ENCODE results near the gene GMPS.
"Not testable (repeated sequence)": the region's sequence is repeated elsewhere in the genome, so short reads cannot be mapped to it uniquely, and the experiment has no call there.

GMPS gene

GRCh38 chr3:155872904-155873646 lies 2.6 kb downstream of the GMPS start:
- no peak for DNase-seq

DNA sequence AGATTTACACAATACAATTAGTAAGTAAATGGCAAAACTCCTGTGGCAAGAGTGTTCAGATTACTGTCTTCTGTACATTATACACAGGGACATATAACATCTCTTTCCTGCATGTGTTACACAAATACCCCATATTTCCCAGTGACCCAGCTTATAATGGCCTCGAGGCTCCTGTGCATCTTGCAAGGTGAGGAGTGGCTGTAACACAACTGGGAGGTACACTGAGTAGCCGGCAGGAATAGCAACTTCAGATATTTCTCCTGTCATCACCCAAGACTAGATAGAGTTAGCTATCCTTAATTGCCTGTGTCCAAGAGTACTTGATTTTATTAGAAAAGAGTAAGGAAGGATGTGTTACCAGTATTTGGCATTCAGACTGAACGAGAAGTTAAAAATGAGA lies 5.6 kb downstream of the GMPS start:
- DNase-seq = no peak

- DNase-seq = no peak
Measured at GRCh38 chr3:155876503-155876902, 6.1 kb downstream of the GMPS start.

- DNase-seq = no peak
Measured at GRCh38 chr3:155880286-155880685, 9.8 kb downstream of the GMPS start.

GRCh38 chr3:155884292-155884691 lies 13.8 kb downstream of the GMPS start:
- DNase-seq = no peak

- no peak for DNase-seq
Measured at GRCh38 chr3:155885292-155885691, 14.8 kb downstream of the GMPS start.

DNA sequence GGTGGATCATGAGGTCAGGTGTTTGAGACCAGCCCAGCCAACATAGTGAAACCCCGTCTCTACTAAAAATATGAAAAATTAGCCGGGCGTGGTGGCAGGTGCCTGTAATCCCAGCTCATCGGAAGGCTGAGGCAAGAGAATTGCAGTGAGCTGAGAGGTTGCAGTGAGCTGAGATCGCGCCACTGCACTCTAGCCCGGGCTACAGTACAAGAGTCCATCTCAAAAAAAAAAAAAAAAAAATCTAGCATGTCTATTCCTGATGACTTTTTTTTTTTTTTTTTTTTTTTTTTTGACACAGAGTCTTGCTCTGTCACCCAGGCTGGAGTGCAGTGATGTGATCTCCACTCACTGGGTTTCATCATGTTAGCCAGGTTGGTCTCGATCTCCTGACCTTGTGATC lies 15.9 kb downstream of the GMPS start:
- DNase-seq = not testable (repeated sequence)

GRCh38 chr3:155886915-155887314 lies 16.5 kb downstream of the GMPS start:
- DNase-seq = no peak

DNA sequence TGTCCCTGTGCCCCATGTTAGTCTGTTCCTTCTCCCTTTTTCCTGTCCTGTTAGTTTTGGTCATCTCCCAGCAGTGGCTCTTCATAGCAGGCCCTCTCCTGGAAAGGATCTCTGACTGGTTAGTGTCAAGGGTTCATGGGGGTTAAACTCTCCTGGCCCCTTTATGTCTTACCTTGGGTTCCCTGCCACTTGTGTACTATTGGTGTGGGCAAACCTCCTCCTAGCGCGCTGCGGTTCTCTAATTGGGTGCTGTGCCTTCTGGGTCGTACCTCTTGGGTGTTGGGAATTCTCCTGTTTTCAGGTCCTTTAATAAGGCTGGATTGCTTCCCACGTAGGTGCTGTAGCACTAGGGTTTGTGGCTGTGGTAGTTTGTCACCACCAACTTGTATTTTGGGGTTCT lies 18.8 kb downstream of the GMPS start:
- no peak for DNase-seq

GRCh38 chr3:155889952-155890351 lies 19.5 kb downstream of the GMPS start:
- DNase-seq = no peak

DNA sequence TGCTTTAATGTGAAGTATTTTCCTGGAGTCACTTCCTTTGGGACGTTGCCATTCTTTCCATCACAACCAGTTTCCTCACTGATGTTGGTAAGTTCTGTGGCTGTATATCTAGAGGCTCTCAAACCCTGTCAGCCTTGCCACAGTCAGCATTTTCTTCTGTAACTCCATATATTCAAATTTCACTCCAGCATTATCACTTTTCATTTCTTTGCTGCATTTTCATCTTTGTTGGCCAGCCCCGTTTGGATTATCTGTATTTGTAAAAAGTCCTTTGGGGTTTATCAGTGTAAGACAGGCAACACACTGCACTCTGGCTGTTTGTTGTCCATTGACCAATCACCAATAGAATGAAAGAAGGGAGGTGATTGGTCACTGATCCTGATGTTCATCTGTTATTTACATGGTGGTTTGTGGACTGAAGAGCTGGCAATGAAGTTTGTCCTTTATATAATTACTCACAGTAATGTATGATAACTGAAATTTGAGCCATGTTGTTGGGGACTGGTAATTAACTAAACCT lies 20.3 kb downstream of the GMPS start:
- no peak for DNase-seq

DNA sequence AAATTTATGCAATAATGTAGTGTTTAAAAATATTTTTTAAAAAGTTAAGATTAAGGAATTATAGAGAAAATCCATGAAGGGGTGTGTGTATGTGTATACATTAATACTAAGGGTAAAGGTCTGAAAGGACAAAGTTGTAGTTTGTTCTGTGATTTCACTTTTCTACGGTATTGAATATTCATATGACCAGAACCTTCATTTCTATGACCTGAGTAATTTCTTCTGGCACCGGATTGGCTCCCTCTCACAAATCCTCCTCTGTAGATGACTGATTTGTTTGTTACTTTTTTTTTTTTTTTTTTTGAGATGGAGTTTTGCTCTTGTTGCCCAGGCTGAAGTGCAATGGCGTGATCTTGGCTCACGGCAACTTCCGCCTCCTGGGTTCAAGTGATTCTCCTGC lies 20.9 kb downstream of the GMPS start:
- no peak for DNase-seq

DNA sequence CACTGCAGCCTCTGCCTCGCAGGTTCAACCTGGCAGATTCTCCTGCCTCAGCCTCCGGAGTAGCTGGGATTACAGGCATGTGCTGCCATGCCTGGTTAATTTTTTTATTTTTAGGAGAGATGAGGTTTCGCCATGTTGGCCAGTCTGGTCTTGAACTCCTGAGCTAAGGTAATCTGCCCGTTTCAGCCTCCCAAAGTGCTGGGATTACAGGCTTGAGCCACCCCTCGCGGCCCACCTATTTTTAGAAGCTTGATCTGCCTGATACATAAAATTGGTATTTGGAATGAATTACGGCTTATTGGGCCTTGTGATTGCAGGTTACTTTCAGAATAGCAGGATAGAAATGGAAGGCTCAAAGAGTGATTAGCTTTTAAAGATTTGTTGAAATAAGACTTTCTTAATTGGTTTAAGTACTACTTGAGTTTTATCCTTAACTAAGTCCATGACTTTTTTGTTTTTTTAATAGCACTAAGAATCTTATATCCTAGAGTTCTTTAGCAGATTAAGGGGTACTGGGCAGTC lies 25.0 kb downstream of the GMPS start:
- no peak for DNase-seq

DNA sequence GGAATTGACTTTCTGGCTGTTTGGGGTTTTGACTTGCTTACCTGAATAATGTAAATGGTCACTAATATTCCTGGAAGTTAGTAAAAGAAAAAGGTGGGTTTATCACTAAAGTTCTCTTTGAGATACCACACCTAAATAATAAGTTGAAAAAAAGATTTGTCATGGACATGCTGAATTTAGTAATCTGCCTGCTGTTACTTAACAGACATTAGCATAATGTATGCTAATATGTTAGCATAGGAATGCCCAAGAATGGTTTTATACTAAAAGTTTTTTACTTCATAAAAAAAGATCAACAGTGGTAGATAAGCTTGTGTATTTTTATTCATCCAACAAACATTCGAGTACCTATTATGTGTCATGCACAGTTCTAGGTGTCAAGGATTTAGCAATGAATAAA lies 36.5 kb downstream of the GMPS start:
- DNase-seq = no peak

DNA sequence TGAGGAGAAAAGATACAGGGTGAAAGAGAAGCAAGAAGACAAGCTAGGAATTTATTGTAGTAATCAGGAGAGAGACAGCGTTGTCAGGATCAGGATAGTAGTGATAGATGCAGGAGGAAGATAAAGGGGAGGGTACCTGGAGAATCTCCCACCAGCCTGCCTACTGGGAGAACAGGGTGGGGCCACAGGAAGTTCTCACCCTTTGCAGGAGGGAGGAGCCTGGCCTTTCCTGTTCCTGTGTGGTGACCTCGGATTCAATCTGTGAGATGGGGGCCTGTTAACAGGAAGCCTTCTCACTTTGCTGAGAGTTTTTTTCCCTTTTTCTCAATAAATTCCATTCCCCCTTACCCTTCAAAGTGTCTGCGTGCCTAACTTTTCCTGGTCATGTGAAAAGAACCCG lies 37.6 kb downstream of the GMPS start:
- DNase-seq = no peak

DNA sequence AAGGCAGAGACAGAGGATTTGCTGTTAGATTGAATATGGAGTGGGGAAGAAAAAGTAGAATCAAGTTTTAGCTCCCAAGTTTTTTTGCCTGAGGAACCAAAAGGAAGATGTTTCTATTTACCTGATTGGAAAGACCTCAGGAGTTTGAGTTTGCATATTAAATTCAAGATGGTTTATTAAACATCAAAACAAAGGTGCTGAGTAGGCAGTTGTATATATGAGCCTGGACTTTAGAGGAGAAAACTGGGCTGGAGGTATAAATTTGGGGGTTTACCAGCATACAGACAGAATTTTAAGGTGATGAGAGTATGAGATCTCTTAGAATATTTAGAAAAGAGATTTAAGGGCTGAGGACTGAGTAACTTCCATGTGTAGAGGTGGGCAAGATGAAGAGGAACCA lies 38.2 kb downstream of the GMPS start:
- no peak for DNase-seq

DNA sequence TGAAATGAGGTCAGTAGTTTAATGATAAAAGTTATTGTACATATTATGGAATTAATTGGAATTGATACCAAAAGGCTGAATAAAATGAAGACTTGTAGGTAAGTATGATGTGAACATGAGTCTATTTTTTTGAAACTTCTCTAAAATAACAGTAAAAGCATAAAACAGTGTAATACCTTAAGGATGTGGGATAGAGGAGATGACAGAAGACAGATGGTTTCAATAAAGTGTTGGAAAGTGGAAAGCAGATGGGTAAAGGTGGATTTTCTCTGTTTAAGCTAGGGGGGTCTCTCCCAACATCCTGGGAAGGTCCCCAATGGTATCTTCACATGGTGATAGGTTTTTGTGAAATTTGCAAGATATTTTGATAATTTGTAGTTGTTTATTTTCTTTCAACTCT lies 41.6 kb downstream of the GMPS start:
- DNase-seq = no peak

- DNase-seq = no peak
Measured at GRCh38 chr3:155912579-155913190, 42.2 kb downstream of the GMPS start.

DNA sequence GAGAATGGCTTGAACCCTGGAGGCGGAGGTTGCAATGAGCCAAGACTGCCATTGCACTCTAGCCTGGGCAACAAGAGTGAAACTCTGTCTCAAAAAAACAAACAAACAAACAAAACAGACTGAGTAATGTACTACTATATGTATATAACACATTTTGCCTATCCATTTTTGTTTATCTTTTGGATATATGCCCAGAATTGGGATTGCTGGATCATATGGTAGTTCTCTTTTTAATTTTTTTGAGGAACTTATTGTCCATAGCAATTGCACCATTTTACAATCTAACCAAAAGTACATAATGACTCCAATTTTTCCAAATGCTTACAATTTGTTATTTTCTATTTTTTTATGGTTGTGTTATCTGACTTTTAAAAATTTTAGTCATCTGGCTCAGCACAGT lies 47.3 kb downstream of the GMPS start:
- DNase-seq = no peak

DNA sequence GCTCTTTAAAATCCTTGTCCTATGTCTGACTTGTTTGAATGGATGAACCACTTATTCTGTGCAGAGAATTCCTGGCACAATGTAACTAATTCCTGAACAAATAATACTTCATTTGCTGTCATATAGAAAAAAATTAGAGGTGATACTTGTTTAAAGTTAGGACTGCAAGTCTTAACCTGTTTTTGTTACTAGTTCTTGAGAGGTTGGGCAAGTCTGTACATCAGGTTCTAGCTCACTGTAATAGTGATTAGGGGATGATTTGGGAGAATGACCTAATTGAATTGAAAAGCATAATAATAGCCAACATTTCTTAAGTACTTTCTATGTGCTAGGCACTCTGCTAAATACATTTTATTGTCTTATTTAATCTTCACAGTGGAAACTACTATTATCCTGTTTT lies 49.3 kb downstream of the GMPS start:
- no peak for DNase-seq

DNA sequence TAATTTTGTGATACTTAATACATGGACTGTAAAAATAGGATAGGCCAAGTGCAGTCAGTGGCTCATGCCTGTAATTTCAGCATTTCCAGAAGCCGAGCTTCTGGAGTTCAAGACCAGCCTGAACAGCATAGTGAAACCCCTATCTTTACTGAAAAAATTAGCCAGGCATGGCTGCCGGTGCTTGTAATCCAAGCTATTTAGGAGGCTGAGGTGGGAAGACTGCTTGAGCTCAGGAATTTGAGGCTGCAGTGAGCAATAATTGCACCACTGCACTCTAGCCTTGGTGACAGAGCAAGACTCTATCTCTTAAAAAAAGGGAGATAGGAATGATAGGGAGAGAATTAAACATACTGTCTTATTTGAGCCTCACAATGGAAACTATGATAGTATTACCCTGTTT lies 51.0 kb downstream of the GMPS start:
- no peak for DNase-seq

DNA sequence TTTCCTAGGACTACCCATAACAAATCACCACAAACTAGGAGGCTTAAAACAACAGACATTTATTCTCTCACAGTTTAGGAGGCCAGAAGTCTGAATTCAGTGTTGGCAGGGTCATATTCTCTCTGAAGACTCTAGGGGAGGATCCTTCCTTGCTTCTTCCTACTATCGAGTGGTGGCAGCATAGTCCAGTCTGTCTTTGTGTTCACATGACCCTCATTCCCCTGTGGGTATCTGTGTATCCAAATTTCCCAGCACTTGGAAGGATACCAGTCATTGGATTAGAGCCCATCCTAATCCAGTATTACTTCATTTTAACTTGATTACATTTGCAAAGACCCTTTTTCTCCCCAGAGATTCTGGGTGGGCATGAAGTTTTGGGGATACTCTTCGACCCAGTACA lies 63.8 kb downstream of the GMPS start:
- no peak for DNase-seq

GRCh38 chr3:155938409-155938808 lies 68.0 kb downstream of the GMPS start:
- DNase-seq = no peak

DNA sequence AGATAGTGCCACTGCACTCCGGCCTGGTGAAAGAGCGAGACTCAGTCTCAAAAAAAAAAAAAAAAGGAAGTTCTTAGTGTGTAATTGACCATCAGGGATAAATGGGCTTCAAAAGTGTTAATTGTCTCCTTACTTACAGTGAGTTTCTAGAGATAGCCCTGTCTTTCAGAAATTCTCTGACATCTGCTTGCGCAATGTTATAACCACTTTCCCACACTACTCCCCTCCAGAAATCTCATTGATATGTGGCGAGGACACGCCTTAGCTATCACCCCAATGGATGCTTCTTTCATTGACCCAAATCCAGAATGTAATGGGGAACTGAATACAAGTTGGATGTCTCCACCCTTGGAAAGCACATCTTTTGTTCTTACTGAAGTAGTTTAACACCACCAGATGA lies 70.9 kb downstream of the GMPS start:
- DNase-seq = no peak

DNA sequence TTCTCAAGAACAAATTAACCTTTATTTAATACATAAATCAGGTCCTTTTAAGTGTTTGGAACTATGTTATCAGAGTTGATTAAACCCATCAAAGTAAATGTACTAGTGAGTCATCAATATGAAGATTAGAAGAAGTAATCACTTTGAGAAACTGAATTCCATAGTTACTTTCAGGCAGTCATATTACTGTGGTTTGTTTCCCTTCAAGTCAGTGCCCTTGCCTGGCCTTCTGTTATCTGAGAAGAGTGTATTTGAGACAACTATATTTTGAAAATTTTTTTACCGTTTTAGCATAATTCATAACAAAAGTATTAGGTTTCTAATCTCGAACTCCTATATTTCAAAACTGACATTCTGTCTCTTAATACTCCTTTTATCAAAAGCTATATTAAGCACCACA lies 73.6 kb downstream of the GMPS start:
- no peak for DNase-seq

Measured in amniotic stem cell (primary cell).